GM21515 (cell line): Measurements from ENCODE around the gene MYH14.
"Not testable (repeated sequence)": the region's sequence is repeated elsewhere in the genome, so short reads cannot be mapped to it uniquely, and the experiment has no call there.

Source experiments
- ATAC-seq: cut with Tn5 transposase; IDR thresholded peaks from one replicate; pipeline ENCODE4 v1.9.1; 2021; ENCODE audit not compliant: unreplicated experiment

The MYH14 gene

GRCh38 chr19:50223439-50223716 is 20.0 kb downstream of the MYH14 start:
- ATAC-seq: no peak

GRCh38 chr19:50224986-50225747 is 21.7 kb downstream of the MYH14 start:
- ATAC-seq: no peak

GRCh38 chr19:50226536-50226935 is 23.1 kb downstream of the MYH14 start:
- ATAC-seq: no peak

- ATAC-seq: not testable (repeated sequence)
These were observed 24.7 kb downstream of the MYH14 start for GRCh38 chr19:50228153-50228552.

- no peak for ATAC-seq
These were observed 27.2 kb downstream of the MYH14 start for GRCh38 chr19:50230379-50231351.

GRCh38 chr19:50231417-50231816 is 28.0 kb downstream of the MYH14 start:
- not testable (repeated sequence) for ATAC-seq

- no peak for ATAC-seq
These were observed 28.4 kb downstream of the MYH14 start for GRCh38 chr19:50231821-50232220.

- ATAC-seq: no peak
These were observed 29.2 kb downstream of the MYH14 start for GRCh38 chr19:50232600-50232999.

- ATAC-seq: no peak
These were observed 30.0 kb downstream of the MYH14 start for GRCh38 chr19:50233308-50233910.

GRCh38 chr19:50237493-50237892 is 34.1 kb downstream of the MYH14 start:
- not testable (repeated sequence) for ATAC-seq

GRCh38 chr19:50238043-50238442 is 34.6 kb downstream of the MYH14 start:
- ATAC-seq: no peak

- no peak for ATAC-seq
These were observed 36.6 kb downstream of the MYH14 start for GRCh38 chr19:50239921-50240590.

- no peak for ATAC-seq
These were observed 39.2 kb downstream of the MYH14 start for GRCh38 chr19:50242581-50242980.

GRCh38 chr19:50244695-50245094 is 41.3 kb downstream of the MYH14 start:
- no peak for ATAC-seq

- ATAC-seq: no peak
These were observed 45.0 kb downstream of the MYH14 start for GRCh38 chr19:50248413-50248812.

GRCh38 chr19:50248826-50249225 is 45.4 kb downstream of the MYH14 start:
- ATAC-seq: no peak

GRCh38 chr19:50249636-50250035 is 46.2 kb downstream of the MYH14 start:
- no peak for ATAC-seq

GRCh38 chr19:50250450-50251136 is 47.2 kb downstream of the MYH14 start:
- no peak for ATAC-seq

- ATAC-seq: no peak
These were observed 48.9 kb downstream of the MYH14 start for GRCh38 chr19:50252111-50252886.

GRCh38 chr19:50252887-50253268 is 49.5 kb downstream of the MYH14 start:
- no peak for ATAC-seq
